ENCODE measurements around the gene LPP. TPM values are rescaled to one million over a fixed set of nuclear protein-coding genes. Genes with fewer than 3 reads are reported as not detected.

LPP gene
- polyA plus RNA-seq, 2 of the 4 experiments (the other 2 are of a cell fraction) = 11.0 to 30.8 TPM

DNA sequence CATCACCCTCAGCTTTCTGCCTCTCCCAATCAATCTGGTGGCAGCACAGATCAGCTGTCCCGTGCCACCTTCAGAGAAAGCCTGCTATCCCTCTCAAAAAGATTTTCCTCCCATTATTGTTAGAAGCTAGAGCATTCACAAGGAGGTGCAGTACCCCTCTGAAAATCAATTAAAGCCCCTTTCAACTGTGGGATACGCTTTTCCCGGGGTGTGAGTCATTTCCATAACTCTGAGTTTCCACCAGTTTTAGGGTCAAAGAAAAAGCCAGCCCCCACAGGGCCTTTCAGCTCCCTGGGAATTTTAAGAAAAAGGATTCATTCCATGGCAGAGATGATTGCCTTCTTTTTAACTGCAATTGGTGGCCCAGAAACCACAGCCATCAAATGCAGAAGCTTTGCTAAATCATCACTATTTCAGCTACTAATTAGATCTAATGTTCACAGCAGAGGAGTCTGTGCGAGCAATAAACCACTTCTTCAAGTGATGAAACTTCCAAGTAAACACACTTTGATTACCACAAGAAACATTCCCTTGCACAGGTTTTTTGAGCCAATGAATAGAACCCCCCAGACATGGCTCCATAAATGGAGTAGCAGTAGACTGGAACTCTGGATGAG is 747.8 kb downstream of the LPP start:
- Histone ChIP-seq H3K9me3 (no peaks in the 10 kb centered on the region), H3K4me1 (peaks cover 15% of the 10 kb centered on the region; the same call in 2 of the 3 replicates), H3K27ac (0 out of 6 replicates have a peak overlapping the region, but pooled peaks of 1 of the 2 experiments have one; percentile 39), H3K4me2 (no peak overlapping the region), H3K4me3 (no peak overlapping the region)
- ChIA-PET CTCF (no interaction called here), POLR2A (no interaction called here)
- FAIRE-seq (no peak), DNase-seq (ENCODE audit: low read depth in 1 of 2, low spot score in 1 of 2) (no peak), ATAC-seq (no peak)
- WGBS (ENCODE audit: missing lambda C conversion rate) = 98% methylated on average over 4 of the region's 4 CpGs
- TF ChIP-seq ZSCAN20 (CRISPR knock-in tag; IDR thresholded peaks at IDR 0.05) (no peak), MAFK (IDR thresholded peaks at IDR 0.05; ENCODE audit: partially characterized antibody) (no peak), CHD4 (IDR thresholded peaks at IDR 0.05; ENCODE audit: borderline replicate concordance) (no peak), CBX8 (IDR thresholded peaks at IDR 0.05) (no peak), POLR2A (IDR thresholded peaks at IDR 0.05; ENCODE audit: low read length) (no peak), RAD21 (conservative IDR thresholded peaks at IDR 0.05 in 1 of 2, IDR thresholded peaks at IDR 0.05 in 1 of 2) (no peak), CEBPB (IDR thresholded peaks at IDR 0.05) (no peak), MAZ (IDR thresholded peaks at IDR 0.05; ENCODE audit: borderline replicate concordance, low read depth, low read length) (no peak)
- TF ChIP-seq, protein P1, sequence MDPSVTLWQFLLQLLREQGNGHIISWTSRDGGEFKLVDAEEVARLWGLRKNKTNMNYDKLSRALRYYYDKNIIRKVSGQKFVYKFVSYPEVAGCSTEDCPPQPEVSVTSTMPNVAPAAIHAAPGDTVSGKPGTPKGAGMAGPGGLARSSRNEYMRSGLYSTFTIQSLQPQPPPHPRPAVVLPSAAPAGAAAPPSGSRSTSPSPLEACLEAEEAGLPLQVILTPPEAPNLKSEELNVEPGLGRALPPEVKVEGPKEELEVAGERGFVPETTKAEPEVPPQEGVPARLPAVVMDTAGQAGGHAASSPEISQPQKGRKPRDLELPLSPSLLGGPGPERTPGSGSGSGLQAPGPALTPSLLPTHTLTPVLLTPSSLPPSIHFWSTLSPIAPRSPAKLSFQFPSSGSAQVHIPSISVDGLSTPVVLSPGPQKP (IDR thresholded peaks at IDR 0.05; ENCODE audit: low read depth, low read length) = no peak

DNA sequence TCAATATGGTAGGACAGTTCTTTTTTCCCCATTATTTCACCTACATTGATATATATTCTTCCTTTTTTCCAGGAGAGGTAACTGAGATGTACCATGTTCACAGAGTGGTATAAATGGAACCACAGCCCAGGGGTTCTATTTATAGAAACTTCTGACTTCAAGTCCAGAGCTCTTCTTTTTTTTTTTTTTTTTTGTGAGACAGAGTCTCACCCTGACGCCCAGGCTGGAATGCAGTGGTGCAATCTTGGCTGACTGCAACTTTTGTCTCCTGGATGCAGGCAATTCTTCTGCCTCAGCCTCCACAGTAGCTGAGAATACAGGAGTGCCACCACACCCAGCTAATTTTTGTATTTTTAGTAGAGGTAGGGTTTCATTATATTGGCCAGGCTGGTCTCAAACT is 750.7 kb downstream of the LPP start:
- Histone ChIP-seq H3K9me3 (no peaks in the 10 kb centered on the region), H3K4me1 (peaks cover 15% of the 10 kb centered on the region; the same call in 2 of the 3 replicates), H3K4me3 (no peak overlapping the region), H3K4me2 (no peak overlapping the region), H3K27ac (no peak overlapping the region)
- FAIRE-seq (no peak), DNase-seq (ENCODE audit: low read depth in 1 of 2, low spot score in 1 of 2) (no peak), ATAC-seq (no peak)
- TF ChIP-seq GATA3 (IDR thresholded peaks at IDR 0.05; ENCODE audit: borderline replicate concordance) (no peak), RNF2 (IDR thresholded peaks at IDR 0.05; ENCODE audit: borderline replicate concordance, low read depth) (no peak), POLR2A (IDR thresholded peaks at IDR 0.05; ENCODE audit: low read length) (no peak), EHF (CRISPR knock-in tag; IDR thresholded peaks at IDR 0.05) (no peak), MAFK (IDR thresholded peaks at IDR 0.05; ENCODE audit: partially characterized antibody) (no peak), JUNB (IDR thresholded peaks at IDR 0.05) (no peak), POLR2AphosphoS2 (conservative IDR thresholded peaks at IDR 0.05; ENCODE audit: low read length) (no peak), SREBF2 (IDR thresholded peaks at IDR 0.05) (no peak), ZSCAN20 (CRISPR knock-in tag; IDR thresholded peaks at IDR 0.05) (no peak)
- TF ChIP-seq, protein P2, sequence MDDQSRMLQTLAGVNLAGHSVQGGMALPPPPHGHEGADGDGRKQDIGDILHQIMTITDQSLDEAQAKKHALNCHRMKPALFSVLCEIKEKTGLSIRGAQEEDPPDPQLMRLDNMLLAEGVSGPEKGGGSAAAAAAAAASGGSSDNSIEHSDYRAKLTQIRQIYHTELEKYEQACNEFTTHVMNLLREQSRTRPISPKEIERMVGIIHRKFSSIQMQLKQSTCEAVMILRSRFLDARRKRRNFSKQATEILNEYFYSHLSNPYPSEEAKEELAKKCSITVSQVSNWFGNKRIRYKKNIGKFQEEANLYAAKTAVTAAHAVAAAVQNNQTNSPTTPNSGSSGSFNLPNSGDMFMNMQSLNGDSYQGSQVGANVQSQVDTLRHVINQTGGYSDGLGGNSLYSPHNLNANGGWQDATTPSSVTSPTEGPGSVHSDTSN (IDR thresholded peaks at IDR 0.05) = no peak
- TF ChIP-seq, protein P3, sequence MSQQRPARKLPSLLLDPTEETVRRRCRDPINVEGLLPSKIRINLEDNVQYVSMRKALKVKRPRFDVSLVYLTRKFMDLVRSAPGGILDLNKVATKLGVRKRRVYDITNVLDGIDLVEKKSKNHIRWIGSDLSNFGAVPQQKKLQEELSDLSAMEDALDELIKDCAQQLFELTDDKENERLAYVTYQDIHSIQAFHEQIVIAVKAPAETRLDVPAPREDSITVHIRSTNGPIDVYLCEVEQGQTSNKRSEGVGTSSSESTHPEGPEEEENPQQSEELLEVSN (IDR thresholded peaks at IDR 0.05; ENCODE audit: borderline replicate concordance, low read depth) = no peak
- TF ChIP-seq, protein P4, sequence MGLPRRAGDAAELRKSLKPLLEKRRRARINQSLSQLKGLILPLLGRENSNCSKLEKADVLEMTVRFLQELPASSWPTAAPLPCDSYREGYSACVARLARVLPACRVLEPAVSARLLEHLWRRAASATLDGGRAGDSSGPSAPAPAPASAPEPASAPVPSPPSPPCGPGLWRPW (IDR thresholded peaks at IDR 0.05) = no peak
- ChIA-PET POLR2A (no interaction called here), CTCF (no interaction called here)
- 30% methylated on average over 1 of the region's 1 CpG for WGBS (ENCODE audit: missing lambda C conversion rate)

DNA sequence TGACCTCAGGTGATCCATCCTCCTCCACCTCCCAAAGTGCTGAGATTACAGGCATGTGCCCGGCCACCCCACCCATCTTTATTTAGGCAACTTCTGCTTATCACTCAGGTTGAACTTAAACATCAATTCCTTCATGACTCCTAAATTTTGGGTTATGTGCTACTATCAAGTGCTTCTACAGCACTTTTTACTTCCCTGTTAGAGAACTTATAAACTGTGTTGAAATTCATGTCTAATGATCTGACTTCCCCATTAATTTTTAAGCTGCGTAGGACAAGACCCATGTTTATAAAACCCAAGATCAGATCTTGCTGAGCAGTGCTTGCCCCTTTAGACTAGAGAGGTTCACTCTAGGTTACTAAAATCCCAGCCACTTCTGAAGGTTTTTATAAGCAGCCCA is 751.6 kb downstream of the LPP start:
- FAIRE-seq (no peak), DNase-seq (ENCODE audit: low read depth in 1 of 2, low spot score in 1 of 2) (no peak), ATAC-seq (no peak)
- H3K4me3 ChIP-seq = no peak overlapping the region
- CTCF ChIA-PET = interaction anchor here (0.6 kb wide), 1 partner anchor 235 kb away, joined by 3 read pairs; no protein-coding TSS in a partner anchor
- POLR2A ChIA-PET = no interaction called here
- H3K9me3 ChIP-seq = no peaks in the 10 kb centered on the region
- H3K4me2 ChIP-seq = no peak overlapping the region
- peaks cover 8% of the 10 kb centered on the region; the same call in 2 of the 3 replicates for H3K4me1 ChIP-seq
- WGBS (ENCODE audit: missing lambda C conversion rate) = 93% methylated on average over 2 of the region's 2 CpGs
- no peak overlapping the region for H3K27ac ChIP-seq
- TF ChIP-seq CBX2 (IDR thresholded peaks at IDR 0.05; ENCODE audit: borderline replicate concordance, low read depth) = no peak
- TF ChIP-seq KDM1A (IDR thresholded peaks at IDR 0.05; ENCODE audit: low read depth) = no peak
- TF ChIP-seq TP53 (CRISPR knock-in tag; IDR thresholded peaks at IDR 0.05) = no peak
- TF ChIP-seq, protein P5, sequence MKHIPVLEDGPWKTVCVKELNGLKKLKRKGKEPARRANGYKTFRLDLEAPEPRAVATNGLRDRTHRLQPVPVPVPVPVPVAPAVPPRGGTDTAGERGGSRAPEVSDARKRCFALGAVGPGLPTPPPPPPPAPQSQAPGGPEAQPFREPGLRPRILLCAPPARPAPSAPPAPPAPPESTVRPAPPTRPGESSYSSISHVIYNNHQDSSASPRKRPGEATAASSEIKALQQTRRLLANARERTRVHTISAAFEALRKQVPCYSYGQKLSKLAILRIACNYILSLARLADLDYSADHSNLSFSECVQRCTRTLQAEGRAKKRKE (CRISPR knock-in tag; IDR thresholded peaks at IDR 0.05; ENCODE audit: low read depth) = no peak
- no peak for TF ChIP-seq HEYL (CRISPR knock-in tag; IDR thresholded peaks at IDR 0.05)
- TF ChIP-seq HOXB5 (CRISPR knock-in tag; IDR thresholded peaks at IDR 0.05) = no peak
- no peak for TF ChIP-seq JUN (IDR thresholded peaks at IDR 0.05)
- TF ChIP-seq RARB (CRISPR knock-in tag; IDR thresholded peaks at IDR 0.05) = no peak
- TF ChIP-seq EHMT2 (IDR thresholded peaks at IDR 0.05; ENCODE audit: low read depth) = no peak
- TF ChIP-seq ZSCAN20 (CRISPR knock-in tag; IDR thresholded peaks at IDR 0.05) = no peak
- no peak for TF ChIP-seq HOXB13 (CRISPR knock-in tag; IDR thresholded peaks at IDR 0.05; ENCODE audit: low read depth)
- TF ChIP-seq RAD21 (conservative IDR thresholded peaks at IDR 0.05 in 1 of 2, IDR thresholded peaks at IDR 0.05 in 1 of 2) = no peak
- TF ChIP-seq FOSB (CRISPR knock-in tag; IDR thresholded peaks at IDR 0.05) = no peak
- TF ChIP-seq, protein P6, sequence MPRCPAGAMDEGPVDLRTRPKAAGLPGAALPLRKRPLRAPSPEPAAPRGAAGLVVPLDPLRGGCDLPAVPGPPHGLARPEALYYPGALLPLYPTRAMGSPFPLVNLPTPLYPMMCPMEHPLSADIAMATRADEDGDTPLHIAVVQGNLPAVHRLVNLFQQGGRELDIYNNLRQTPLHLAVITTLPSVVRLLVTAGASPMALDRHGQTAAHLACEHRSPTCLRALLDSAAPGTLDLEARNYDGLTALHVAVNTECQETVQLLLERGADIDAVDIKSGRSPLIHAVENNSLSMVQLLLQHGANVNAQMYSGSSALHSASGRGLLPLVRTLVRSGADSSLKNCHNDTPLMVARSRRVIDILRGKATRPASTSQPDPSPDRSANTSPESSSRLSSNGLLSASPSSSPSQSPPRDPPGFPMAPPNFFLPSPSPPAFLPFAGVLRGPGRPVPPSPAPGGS (IDR thresholded peaks at IDR 0.05) = no peak
- no peak for TF ChIP-seq ZC3H11A (IDR thresholded peaks at IDR 0.05)
